ENCODE results near the gene FAM186B.

FAM186B gene

GRCh38 chr12:49604856-49605255, 583 bp downstream of the FAM186B start:
- TF ChIP-seq, protein P1, sequence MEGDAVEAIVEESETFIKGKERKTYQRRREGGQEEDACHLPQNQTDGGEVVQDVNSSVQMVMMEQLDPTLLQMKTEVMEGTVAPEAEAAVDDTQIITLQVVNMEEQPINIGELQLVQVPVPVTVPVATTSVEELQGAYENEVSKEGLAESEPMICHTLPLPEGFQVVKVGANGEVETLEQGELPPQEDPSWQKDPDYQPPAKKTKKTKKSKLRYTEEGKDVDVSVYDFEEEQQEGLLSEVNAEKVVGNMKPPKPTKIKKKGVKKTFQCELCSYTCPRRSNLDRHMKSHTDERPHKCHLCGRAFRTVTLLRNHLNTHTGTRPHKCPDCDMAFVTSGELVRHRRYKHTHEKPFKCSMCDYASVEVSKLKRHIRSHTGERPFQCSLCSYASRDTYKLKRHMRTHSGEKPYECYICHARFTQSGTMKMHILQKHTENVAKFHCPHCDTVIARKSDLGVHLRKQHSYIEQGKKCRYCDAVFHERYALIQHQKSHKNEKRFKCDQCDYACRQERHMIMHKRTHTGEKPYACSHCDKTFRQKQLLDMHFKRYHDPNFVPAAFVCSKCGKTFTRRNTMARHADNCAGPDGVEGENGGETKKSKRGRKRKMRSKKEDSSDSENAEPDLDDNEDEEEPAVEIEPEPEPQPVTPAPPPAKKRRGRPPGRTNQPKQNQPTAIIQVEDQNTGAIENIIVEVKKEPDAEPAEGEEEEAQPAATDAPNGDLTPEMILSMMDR (IDR thresholded peaks at IDR 0.05), result no peak
- H3K4me3 ChIP-seq, result no peak overlapping the region
- DNase-seq (ENCODE audit: low spot score), result no peak
- no peak overlapping the region for H3K27ac ChIP-seq

GRCh38 chr12:49603721-49604120, 1.7 kb downstream of the FAM186B start:
- Histone ChIP-seq H3K4me3 (no peak overlapping the region), H3K27ac (no peak overlapping the region)
- TF ChIP-seq, protein P1 (IDR thresholded peaks at IDR 0.05), result no peak
- DNase-seq (ENCODE audit: low spot score), result no peak

- TF ChIP-seq, protein P1 (IDR thresholded peaks at IDR 0.05), result no peak
- DNase-seq (ENCODE audit: low spot score), result no peak
- Histone ChIP-seq H3K27ac (no peak overlapping the region), H3K4me3 (no peak overlapping the region)
These were observed 5.5 kb downstream of the FAM186B start for GRCh38 chr12:49599961-49600360.

DNA sequence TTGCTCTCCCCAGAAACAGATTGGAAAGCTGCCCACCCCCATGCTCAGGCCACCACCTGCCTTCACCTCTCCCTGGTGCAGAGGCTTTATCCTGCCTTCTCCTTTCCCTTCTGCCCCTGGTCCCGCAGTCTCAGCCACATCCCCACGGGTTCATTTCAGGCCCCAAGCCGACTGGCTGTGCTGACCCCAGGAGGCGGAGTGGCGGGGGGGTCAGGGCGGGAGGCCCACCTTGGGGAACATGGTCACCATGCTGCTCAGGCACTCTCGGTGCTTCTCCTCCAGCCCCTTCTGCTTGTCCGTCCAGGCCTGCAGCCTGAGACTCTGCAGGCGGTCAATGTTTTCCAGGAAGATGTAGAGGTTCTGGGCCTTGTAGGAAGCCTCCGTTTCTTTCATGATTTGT, 6.9 kb downstream of the FAM186B start:
- Histone ChIP-seq H3K27ac (no peak overlapping the region), H3K4me3 (no peak overlapping the region)
- DNase-seq (ENCODE audit: low spot score), result no peak
- TF ChIP-seq, protein P1 (IDR thresholded peaks at IDR 0.05), result no peak

GRCh38 chr12:49588721-49589516, 16.5 kb downstream of the FAM186B start:
- TF ChIP-seq, protein P1 (IDR thresholded peaks at IDR 0.05), result no peak
- no peak overlapping the region for H3K27ac ChIP-seq
- no peak for DNase-seq (ENCODE audit: low spot score)
- no peak overlapping the region for H3K4me3 ChIP-seq

- TF ChIP-seq, protein P1 (IDR thresholded peaks at IDR 0.05), result no peak
- DNase-seq (ENCODE audit: low spot score), result no peak
- Histone ChIP-seq H3K4me3 (no peak overlapping the region), H3K27ac (no peak overlapping the region)
These were observed 17.2 kb downstream of the FAM186B start for GRCh38 chr12:49588281-49588680.

All from coronary artery (tissue), 2 donors.